Measurements from ENCODE around the gene GDF11. TPM values are rescaled to one million over a fixed set of nuclear protein-coding genes. Genes with fewer than 3 reads are reported as not detected.
A peak's percentile ranks its signal among the peaks of the same experiment; 100 is the strongest.

GDF11 gene
- total RNA-seq, 1 experiment from 2014 or later: 31.8 TPM

DNA sequence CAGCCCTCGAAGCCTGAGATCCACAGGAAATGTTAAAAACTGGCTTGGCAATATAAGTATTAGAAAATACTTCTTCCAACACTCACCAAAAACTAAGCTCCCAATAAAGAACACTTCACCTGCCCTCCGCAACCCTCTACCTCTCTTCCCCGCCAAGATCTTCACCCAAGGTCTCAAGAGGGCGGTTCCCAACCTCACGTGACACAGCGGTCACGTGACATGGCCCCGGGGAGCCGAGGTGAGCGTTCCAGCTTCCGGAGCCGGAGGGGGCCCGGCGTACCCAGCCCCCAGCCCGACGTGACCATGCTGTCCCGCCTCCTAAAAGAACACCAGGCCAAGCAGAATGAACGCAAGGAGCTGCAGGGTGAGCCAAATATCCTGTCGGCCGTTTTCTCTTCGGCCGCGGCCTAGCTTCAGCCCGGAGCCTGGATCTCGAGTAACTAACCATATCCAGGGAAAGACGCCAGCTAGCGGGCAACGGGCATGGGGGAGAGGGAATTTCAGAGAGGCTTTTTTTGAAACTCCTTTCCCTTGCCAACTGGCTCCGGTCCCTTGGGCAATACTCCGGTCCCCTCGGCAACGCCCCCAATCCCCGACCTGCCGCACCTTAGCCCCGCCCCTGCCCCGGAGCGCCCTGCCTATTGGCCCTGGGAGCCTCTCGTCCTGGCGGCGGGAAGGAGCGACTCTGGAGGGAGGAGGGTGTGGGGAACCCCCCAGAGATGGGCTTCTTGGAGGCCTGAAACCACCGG lies 26.9 kb upstream of the GDF11 start, which contains the start of gene BLOC1S1:
Gene BLOC1S1, plus strand, starts transcription at position 214 of the 749 bp plus-strand sequence. Its CDS starts 6 bp downstream, at position 220.
- H2AFZ ChIP-seq (ENCODE audit: low read length): no peak within 1 kb of the TSS
- H3K9ac ChIP-seq (ENCODE audit: extremely low read depth, insufficient read length, low read length): peak within 1 kb of the TSS; percentile 61
- H3K27me3 ChIP-seq (ENCODE audit: insufficient read depth, low read length): no peaks in the 10 kb centered on the region; the same call in 1 of the 2 replicates
- H3K18ac ChIP-seq (ENCODE audit: insufficient read length, low read depth, low read length): no peak within 1 kb of the TSS
- peak; percentile 96 for DNase-seq
- H3K9me3 ChIP-seq (ENCODE audit: control insufficient read depth, low read depth, low read length): no peaks in the 10 kb centered on the region
- no CpG with 5 or more reads among the region's 42 CpGs for WGBS (ENCODE audit: extremely low coverage, insufficient read length, low lambda C conversion rate)
- H3K9me3 Mint-ChIP-seq: peaks cover 0 to 3% of the 10 kb centered on the region in 2 experiments; a peak in 3 of 5 replicates
- H2BK20ac ChIP-seq (ENCODE audit: low read depth, low read length, poor library complexity, severe bottlenecking): no peak within 1 kb of the TSS
- no peak within 1 kb of the TSS for H2BK5ac ChIP-seq (ENCODE audit: insufficient read length, low read length)
- TF ChIP-seq, protein P1, sequence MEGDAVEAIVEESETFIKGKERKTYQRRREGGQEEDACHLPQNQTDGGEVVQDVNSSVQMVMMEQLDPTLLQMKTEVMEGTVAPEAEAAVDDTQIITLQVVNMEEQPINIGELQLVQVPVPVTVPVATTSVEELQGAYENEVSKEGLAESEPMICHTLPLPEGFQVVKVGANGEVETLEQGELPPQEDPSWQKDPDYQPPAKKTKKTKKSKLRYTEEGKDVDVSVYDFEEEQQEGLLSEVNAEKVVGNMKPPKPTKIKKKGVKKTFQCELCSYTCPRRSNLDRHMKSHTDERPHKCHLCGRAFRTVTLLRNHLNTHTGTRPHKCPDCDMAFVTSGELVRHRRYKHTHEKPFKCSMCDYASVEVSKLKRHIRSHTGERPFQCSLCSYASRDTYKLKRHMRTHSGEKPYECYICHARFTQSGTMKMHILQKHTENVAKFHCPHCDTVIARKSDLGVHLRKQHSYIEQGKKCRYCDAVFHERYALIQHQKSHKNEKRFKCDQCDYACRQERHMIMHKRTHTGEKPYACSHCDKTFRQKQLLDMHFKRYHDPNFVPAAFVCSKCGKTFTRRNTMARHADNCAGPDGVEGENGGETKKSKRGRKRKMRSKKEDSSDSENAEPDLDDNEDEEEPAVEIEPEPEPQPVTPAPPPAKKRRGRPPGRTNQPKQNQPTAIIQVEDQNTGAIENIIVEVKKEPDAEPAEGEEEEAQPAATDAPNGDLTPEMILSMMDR (conservative IDR thresholded peaks at IDR 0.05): no peak
- no peak within 1 kb of the TSS for H3K56ac ChIP-seq (ENCODE audit: insufficient read length, low read depth, low read length)
- H3K27me3 Mint-ChIP-seq (ENCODE audit: low read depth): peaks cover 21% of the 10 kb centered on the region
- H2BK12ac ChIP-seq (ENCODE audit: insufficient read length, low read depth, low read length): no peak within 1 kb of the TSS
- H3K14ac ChIP-seq (ENCODE audit: insufficient read depth, low read length): no peak within 1 kb of the TSS
- H3K4me2 ChIP-seq (ENCODE audit: insufficient read depth, insufficient read length, low read length): peak within 1 kb of the TSS; percentile 71
- H3K27ac ChIP-seq (ENCODE audit: insufficient read length, low read depth, low read length): no peak within 1 kb of the TSS
- H3K79me1 ChIP-seq (ENCODE audit: insufficient read depth, low read depth, low read length, poor library complexity, severe bottlenecking): no peaks in the 10 kb centered on the region
- H3T11ph ChIP-seq (ENCODE audit: low read length): no peak within 1 kb of the TSS
- H3K4ac ChIP-seq (ENCODE audit: low read depth, low read length): no peak within 1 kb of the TSS
- peaks cover 0 to 8% (median 0%) of the 10 kb centered on the region in 3 experiments; a peak in 2 of 7 replicates for H3K36me3 Mint-ChIP-seq (ENCODE audit: insufficient read depth in 1 of 3, low read depth in 3 of 3)
- H3K23me2 ChIP-seq (ENCODE audit: insufficient read length, low read depth, low read length, poor library complexity, severe bottlenecking): peaks cover 9% of the 10 kb centered on the region
- no peak within 1 kb of the TSS for H3K23ac ChIP-seq (ENCODE audit: insufficient read length, low read depth, low read length)
- no peaks in the 10 kb centered on the region for H4K20me1 ChIP-seq (ENCODE audit: control insufficient read depth, insufficient read depth, insufficient read length)
- H3K4me3 Mint-ChIP-seq: peak within 1 kb of the TSS; percentile 90 to 91
- no peak within 1 kb of the TSS for H2BK15ac ChIP-seq (ENCODE audit: low read depth, low read length)
- no peak within 1 kb of the TSS for H4K91ac ChIP-seq (ENCODE audit: insufficient read length, low read depth, low read length)
- no peak within 1 kb of the TSS for H2AK5ac ChIP-seq (ENCODE audit: insufficient read length, low read length)
- H3K4me1 Mint-ChIP-seq: peaks cover 35 to 41% of the 10 kb centered on the region in 2 experiments
- H4K5ac ChIP-seq (ENCODE audit: insufficient read length, low read depth, low read length): no peak within 1 kb of the TSS
- peak within 1 kb of the TSS; percentile 70 to 96 (median 95); a peak in 6 of 7 replicates for H3K27ac Mint-ChIP-seq
- no peak within 1 kb of the TSS for H4K8ac ChIP-seq (replicated peaks; ENCODE audit: insufficient read length, low read depth, low read length)
- H3K79me2 ChIP-seq (ENCODE audit: insufficient read depth, low read length): no peaks in the 10 kb centered on the region
- H2BK120ac ChIP-seq (ENCODE audit: low read depth, low read length, poor library complexity, severe bottlenecking): no peak within 1 kb of the TSS
- peaks cover 13% of the 10 kb centered on the region; the same call in 1 of the 2 replicates for H3K4me1 ChIP-seq (ENCODE audit: insufficient read depth, low read length)
